GM18526 (cell line): ENCODE results near the gene MYOC.

ENCODE experiments used
- POLR2A ChIP-seq: IDR thresholded peaks from 3 replicates; pipeline ENCODE4 v1.6.1; 2011; ENCODE audit not compliant: insufficient read length; ENCODE audit errors: extremely low read depth

Gene MYOC

GRCh38 chr1:171627020-171627419 lies 25.5 kb downstream of the MYOC start:
- TF ChIP-seq POLR2A, result no peak

- TF ChIP-seq POLR2A, result no peak
Observed at GRCh38 chr1:171625225-171625624, 27.3 kb downstream of the MYOC start.

GRCh38 chr1:171623651-171624331 lies 28.7 kb downstream of the MYOC start:
- no peak for TF ChIP-seq POLR2A

GRCh38 chr1:171622152-171622462 lies 30.4 kb downstream of the MYOC start, which contains the start of gene MYOCOS:
MYOCOS (plus strand) TSS chr1:171622243; CDS start chr1:171623884, 1,641 bp downstream.
- TF ChIP-seq POLR2A, result no peak

GRCh38 chr1:171616586-171616985 lies 35.9 kb downstream of the MYOC start:
- TF ChIP-seq POLR2A, result no peak

GRCh38 chr1:171613282-171613681 lies 39.2 kb downstream of the MYOC start:
- no peak for TF ChIP-seq POLR2A

- no peak for TF ChIP-seq POLR2A
Observed at GRCh38 chr1:171611306-171611705, 41.2 kb downstream of the MYOC start.

GRCh38 chr1:171610385-171610784 lies 42.1 kb downstream of the MYOC start:
- no peak for TF ChIP-seq POLR2A

GRCh38 chr1:171606402-171606941 lies 46.0 kb downstream of the MYOC start:
- no peak for TF ChIP-seq POLR2A

GRCh38 chr1:171600862-171601261 lies 51.6 kb downstream of the MYOC start:
- TF ChIP-seq POLR2A, result no peak

- no peak for TF ChIP-seq POLR2A
Observed at GRCh38 chr1:171597203-171597602, 55.3 kb downstream of the MYOC start.

GRCh38 chr1:171596705-171597104 lies 55.8 kb downstream of the MYOC start:
- no peak for TF ChIP-seq POLR2A

- no peak for TF ChIP-seq POLR2A
Observed at GRCh38 chr1:171596119-171596518, 56.4 kb downstream of the MYOC start.

- TF ChIP-seq POLR2A, result no peak
Observed at GRCh38 chr1:171595324-171595723, 57.2 kb downstream of the MYOC start.

- TF ChIP-seq POLR2A, result no peak
Observed at GRCh38 chr1:171590022-171590421, 62.5 kb downstream of the MYOC start.

- TF ChIP-seq POLR2A, result no peak
Observed at GRCh38 chr1:171588230-171588629, 64.3 kb downstream of the MYOC start.

GRCh38 chr1:171585715-171586114 lies 66.8 kb downstream of the MYOC start:
- no peak for TF ChIP-seq POLR2A
